Fibroblast of skin of right biceps (primary cell): Measurements from ENCODE around the gene MAPK13.
"Not testable (repeated sequence)": the region's sequence is repeated elsewhere in the genome, so short reads cannot be mapped to it uniquely, and the experiment has no call there.

Source experiments
- DNase-seq: peaks from one replicate; pipeline ENCODE4 v3.0.0-alpha.2; 2013

MAPK13 gene

GRCh38 chr6:36115412-36115811, 14.9 kb upstream of the MAPK13 start:
- no peak for DNase-seq

- no peak for DNase-seq
These were observed 14.0 kb upstream of the MAPK13 start for GRCh38 chr6:36116066-36116864.

GRCh38 chr6:36116943-36117342, 13.4 kb upstream of the MAPK13 start:
- DNase-seq: no peak

DNA sequence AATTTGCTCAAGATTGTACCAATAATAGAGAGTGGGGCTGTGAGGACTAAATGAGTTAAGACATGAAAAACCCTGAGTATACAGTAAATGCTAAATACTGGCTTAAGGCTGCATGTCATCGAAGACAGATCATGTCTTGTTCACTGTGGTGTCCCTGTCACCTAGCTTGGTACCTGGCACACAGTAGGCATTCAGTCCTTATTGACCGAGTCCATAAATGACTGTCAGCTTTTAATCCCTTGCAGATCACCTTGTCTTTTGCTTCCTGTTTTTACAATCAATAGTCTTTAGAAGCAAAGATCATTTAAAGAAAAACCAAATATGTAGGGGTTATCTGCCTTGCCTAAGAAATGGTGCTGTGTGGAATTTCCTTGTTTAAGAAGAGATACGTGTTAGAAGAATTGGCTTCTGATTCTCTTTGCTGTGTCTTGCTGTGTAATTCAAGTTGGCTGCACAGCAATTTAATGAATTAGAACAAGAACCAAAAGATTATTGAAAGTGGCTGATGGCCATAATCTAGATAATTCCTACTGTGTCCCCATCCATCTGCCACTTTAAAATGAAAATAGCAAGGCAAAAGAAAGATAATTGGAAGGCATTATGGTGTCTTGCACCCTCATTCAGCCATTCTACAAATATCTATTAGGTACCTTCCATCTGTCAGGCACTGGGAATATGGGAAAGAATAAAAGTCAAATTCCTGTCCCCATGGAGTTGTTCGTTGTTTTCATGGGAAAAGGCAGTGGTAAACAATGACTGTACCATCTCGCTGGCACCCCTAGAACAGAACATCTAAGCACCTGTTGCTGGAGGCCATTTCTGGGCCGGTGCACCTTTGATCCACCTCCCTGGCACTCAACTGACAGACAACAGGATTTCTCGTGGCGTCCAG, 12.4 kb upstream of the MAPK13 start:
- DNase-seq: no peak

DNA sequence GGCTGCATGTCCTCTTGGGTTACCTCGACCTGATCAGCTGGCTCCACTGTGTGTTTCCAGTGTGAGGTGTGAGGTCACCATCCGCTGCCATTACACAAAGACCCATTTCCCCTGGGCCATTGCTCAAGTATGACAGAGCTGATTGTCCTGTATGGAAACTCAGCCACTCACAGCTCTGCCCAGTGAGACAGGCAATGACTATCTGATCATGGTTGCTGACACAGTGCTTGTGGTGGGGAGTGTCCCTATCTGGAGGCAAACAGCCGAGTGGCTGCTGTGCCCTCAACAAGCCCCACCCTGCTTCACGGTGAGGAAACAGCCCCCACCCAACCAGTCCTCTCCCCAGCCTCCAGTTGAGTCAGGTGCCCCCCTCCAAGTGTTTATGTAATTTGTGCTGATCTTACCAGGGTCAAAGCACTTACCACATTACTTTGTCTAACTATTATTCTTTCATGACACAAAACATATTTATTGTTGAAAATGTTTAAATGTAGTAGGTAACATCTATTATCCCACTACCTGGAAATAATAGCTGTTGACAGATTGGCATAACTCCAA, 11.7 kb upstream of the MAPK13 start:
- DNase-seq: no peak

DNA sequence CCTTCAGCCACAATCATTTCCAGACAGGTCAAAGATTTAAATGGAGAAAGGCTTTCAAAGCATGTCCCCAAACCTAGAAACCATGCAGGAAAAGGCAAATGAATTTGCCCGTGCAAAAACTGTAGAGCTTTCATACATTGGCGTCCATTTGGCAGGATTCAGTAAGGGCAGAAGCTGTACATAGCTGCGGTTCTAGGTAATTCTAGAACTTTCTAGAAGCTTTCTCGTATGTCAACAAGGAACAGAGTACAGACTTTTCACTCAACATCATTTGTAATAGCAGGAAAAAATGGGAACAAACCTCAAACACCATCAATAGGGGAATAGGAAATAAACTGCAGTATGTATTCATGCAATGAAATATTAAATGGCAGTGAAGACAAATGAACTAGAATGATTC, 11.1 kb upstream of the MAPK13 start:
- DNase-seq: no peak

DNA sequence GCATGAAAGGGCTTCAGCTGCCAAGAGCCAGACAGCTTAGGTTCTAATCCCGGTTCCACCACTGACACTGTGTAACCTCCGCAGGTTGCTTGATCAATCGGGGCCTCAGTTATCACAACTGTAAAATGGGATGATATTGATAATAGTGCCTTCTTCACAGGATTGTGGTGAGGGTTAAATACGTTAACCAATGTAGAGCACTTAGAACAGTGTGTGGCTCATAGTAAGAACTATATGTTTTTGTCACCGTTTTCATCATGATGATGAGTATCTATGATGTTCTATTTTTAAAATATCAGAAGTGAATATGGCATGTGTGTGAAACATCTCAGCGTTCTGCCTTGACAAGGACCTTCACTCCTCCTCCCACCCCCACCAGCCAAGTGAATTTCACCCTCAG, 10.3 kb upstream of the MAPK13 start:
- DNase-seq: no peak

DNA sequence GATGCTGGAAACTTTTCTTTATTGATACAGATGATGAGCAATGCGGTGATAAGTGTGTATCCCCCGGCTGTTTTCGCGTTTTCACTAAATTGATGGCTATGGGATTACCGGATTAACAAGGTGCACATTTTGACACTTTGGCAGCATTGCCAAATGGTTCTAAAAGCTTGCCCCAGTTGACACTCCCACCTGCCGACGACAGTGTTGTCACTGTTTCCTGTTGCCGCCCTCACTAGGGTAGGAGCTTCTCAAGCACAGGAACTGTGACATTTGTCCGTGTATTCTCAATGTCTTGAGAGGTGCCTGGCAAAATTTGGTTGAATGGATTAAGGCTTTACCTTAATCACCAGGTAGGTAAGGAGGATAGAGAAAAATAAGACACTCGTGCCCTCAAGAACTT, 9.8 kb upstream of the MAPK13 start:
- DNase-seq: no peak

DNA sequence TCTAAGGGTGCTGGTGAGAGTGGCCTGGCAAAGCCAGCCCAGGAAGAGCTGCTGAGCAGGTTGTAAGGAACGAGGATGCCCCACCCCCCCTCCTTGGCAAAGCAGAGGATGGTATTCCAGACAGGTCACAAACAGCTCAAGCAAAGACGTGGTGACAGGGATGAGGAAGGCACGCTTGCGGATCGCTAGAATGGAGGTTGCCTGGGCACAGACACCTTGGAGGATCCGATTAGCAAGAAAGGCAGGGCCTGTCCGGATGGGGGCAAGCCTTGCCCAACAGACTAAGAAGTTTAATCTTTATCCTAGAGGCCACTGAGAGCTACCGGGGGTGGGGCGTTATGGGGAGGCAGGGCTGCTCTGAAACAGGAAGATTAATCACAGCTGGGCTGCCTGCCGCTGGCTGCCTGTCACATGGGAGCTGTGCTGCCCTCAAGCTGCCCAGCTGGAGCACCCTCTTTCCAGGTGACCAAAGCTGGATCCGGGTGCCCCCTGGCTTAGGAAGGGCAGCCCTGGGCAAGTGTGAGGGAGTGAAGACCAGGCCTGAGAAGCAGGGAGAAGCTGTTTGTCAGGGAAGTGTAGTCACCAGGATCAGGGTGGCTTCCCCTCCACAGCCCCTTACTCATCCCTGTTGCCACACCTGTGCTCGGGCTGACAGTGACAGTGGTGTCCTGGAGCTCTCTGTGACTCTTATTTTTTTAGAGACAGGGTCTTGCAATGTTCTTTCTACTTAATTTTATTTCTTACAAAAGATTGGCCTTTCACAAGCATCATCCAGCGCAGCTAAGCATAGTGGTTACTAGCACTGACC, 9.1 kb upstream of the MAPK13 start:
- DNase-seq: peak; percentile 30

- DNase-seq: no peak
These were observed 8.4 kb upstream of the MAPK13 start for GRCh38 chr6:36121787-36122494.

- DNase-seq: no peak
These were observed 7.6 kb upstream of the MAPK13 start for GRCh38 chr6:36122495-36123269.

GRCh38 chr6:36123270-36124139, 6.8 kb upstream of the MAPK13 start:
- peak; percentile 76 for DNase-seq

DNA sequence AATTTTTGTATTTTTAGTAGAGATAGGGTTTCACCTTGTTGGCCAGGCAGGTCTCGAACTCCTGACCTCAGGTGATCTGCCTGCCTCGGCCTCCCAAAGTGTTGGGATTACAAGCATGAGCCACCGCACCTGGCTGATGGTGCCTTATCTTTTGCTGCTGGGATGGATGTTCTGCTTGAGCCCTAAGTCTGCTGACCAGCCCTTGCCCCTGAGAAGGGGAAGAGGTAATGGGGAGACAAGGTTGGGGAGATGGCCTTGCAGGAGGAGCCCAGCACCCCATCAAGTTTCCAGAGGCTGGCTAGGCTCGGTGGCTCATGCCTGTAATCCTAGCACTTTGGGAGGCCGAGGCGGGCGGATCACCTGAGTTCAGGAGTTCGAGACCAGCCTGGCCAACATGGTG, 6.0 kb upstream of the MAPK13 start:
- not testable (repeated sequence) for DNase-seq

GRCh38 chr6:36124881-36125280, 5.4 kb upstream of the MAPK13 start:
- DNase-seq: no peak

- DNase-seq: no peak
These were observed 4.7 kb upstream of the MAPK13 start for GRCh38 chr6:36125575-36125974.

GRCh38 chr6:36126121-36126520, 4.2 kb upstream of the MAPK13 start:
- DNase-seq: no peak

GRCh38 chr6:36126553-36127458, 3.5 kb upstream of the MAPK13 start:
- no peak for DNase-seq

DNA sequence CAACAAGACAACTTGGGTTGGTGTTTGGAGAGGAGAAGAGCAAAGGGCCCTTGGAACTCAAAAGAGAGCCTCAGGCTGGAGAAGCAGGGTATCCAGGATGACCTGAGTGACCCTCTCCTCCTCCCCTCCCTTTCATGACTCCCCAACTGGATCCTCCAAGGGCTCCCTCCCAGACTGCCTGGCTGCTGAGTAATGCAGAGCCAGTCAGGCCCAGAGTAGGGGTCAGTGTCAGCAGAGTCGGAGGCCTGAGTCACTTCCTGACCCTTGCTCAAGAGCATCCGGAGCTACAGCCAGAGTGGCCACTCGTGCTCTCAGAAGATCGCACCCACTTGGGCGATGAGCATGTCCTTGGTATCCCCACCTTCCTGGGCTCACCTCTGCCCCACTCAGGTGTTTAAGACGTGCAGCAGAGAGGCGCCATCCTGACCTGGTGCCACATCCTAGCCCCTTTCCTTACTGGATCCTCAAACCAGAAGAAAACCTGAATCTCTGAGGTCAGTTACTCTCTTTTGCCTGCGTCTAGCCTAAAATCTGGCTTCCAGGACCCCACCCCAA, 2.8 kb upstream of the MAPK13 start:
- DNase-seq: peak; percentile 62

DNA sequence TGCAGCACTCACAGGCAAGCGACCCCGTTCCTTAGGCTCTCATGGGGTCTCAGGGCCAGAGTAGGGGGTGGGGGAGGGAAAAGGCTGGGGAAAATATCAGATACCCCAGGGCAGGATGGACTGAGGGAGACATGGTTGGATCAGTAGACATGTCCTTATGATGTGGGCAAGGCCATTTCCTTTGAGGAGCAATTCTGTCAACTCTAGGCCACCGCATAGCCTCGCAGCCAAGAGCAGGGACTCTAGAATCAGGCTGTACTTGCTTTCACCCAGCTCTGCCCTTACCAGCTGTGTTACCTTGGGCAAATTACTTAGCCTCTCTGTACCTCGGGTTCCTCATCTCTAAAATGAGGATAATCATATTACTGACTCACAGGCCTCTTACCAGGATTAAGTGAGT, 2.2 kb upstream of the MAPK13 start:
- no peak for DNase-seq
